Nephron progenitor cell (in vitro differentiated cells): Measurements from ENCODE around the gene AQP5.

ENCODE experiments used
- DNase-seq: peaks from one replicate; pipeline ENCODE4 v3.0.0; 2021
- H3K27ac Mint-ChIP-seq: 2 replicates; pipeline ENCODE4 v1.8.0; 2021; ENCODE audit warnings: mild to moderate bottlenecking, moderate library complexity, mixed read lengths
- H3K27me3 Mint-ChIP-seq: 2 replicates; pipeline ENCODE4 v1.8.0; 2021; ENCODE audit warnings: mild to moderate bottlenecking, low read depth, mixed read lengths; ENCODE audit not compliant: poor library complexity
- H3K36me3 Mint-ChIP-seq: 2 replicates; pipeline ENCODE4 v1.8.0; 2021; ENCODE audit warnings: low read depth, mixed read lengths
- H3K4me1 Mint-ChIP-seq: 2 replicates; pipeline ENCODE4 v1.8.0; 2021; ENCODE audit warnings: mixed read lengths
- H3K4me3 Mint-ChIP-seq: 2 replicates; pipeline ENCODE4 v1.8.0; 2021; ENCODE audit warnings: mild to moderate bottlenecking, moderate library complexity, mixed read lengths
- H3K9me3 Mint-ChIP-seq: 2 replicates; pipeline ENCODE4 v1.8.0; 2021; ENCODE audit warnings: mild to moderate bottlenecking, moderate library complexity, mixed read lengths
- CTCF ChIP-seq: fragments of 200-600 bp; sonication (generic); IDR thresholded peaks from 2 replicates; pipeline ENCODE4 v1.5.0; 2021; ENCODE audit warnings: antibody characterized with exemption

The AQP5 gene

GRCh38 chr12:49975318-49975761, 13.7 kb downstream of the AQP5 start:
- Mint-ChIP-seq H3K27ac (no peak overlapping the region), H3K36me3 (no peaks in the 10 kb centered on the region), H3K4me3 (no peak overlapping the region), H3K27me3 (peaks cover 4% of the 10 kb centered on the region), H3K4me1 (peaks cover 48% of the 10 kb centered on the region), H3K9me3 (no peaks in the 10 kb centered on the region)
- no peak for TF ChIP-seq CTCF
- DNase-seq = no peak

DNA sequence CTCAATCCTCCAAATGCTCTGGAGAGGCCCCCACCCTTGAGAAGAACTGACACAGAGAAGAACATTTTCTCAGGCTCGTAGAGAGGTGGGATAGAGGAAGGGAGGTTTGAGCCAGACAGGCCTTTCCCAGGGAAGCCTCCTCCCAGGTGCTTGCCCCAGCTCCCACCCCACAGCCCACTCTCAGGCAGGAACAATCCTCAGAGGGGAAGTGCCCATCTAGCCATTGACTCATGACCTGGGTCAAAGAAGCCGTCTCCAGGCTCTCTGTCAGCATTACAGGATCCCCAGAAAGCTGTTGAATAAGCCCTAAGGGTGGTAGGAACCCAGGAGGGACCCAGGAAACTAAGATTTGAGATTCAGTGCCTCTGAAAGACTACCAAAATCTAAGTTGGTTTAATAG, 14.9 kb downstream of the AQP5 start:
- Mint-ChIP-seq H3K9me3 (no peaks in the 10 kb centered on the region), H3K36me3 (no peaks in the 10 kb centered on the region), H3K4me3 (no peak overlapping the region), H3K4me1 (peaks cover 59% of the 10 kb centered on the region), H3K27ac (no peak overlapping the region), H3K27me3 (peaks cover 4% of the 10 kb centered on the region)
- no peak for DNase-seq
- TF ChIP-seq CTCF = no peak

DNA sequence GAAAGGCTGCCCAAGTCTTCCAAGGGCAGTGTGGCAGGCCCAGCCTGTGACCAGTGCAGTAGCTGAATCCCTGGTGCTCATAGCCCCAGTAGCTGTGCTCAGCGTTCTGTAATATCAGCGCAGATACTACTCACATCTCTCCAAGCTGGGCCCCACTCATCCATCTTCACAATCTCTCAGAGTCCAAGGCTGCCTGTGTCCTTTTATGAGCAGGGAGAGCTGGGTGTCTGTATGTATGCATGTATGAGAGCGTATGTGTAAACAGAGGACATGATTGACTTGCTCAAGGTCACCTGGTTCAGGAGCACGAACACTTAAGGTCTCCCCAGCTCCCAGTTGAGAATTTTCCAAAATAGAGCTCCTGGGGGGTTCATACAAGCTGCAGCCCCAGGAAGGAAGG, 16.5 kb downstream of the AQP5 start:
- no peak for TF ChIP-seq CTCF
- H3K27me3 Mint-ChIP-seq = peaks cover 4% of the 10 kb centered on the region
- no peak overlapping the region for H3K4me3 Mint-ChIP-seq
- H3K36me3 Mint-ChIP-seq = no peaks in the 10 kb centered on the region
- H3K4me1 Mint-ChIP-seq = peaks cover 67% of the 10 kb centered on the region
- no peaks in the 10 kb centered on the region for H3K9me3 Mint-ChIP-seq
- DNase-seq = no peak
- H3K27ac Mint-ChIP-seq = no peak overlapping the region

GRCh38 chr12:49979016-49979586, 17.4 kb downstream of the AQP5 start:
- no peak overlapping the region for H3K27ac Mint-ChIP-seq
- H3K27me3 Mint-ChIP-seq = peaks cover 4% of the 10 kb centered on the region
- H3K9me3 Mint-ChIP-seq = no peaks in the 10 kb centered on the region
- no peaks in the 10 kb centered on the region for H3K36me3 Mint-ChIP-seq
- no peak for TF ChIP-seq CTCF
- no peak for DNase-seq
- no peak overlapping the region for H3K4me3 Mint-ChIP-seq
- H3K4me1 Mint-ChIP-seq = peaks cover 67% of the 10 kb centered on the region

DNA sequence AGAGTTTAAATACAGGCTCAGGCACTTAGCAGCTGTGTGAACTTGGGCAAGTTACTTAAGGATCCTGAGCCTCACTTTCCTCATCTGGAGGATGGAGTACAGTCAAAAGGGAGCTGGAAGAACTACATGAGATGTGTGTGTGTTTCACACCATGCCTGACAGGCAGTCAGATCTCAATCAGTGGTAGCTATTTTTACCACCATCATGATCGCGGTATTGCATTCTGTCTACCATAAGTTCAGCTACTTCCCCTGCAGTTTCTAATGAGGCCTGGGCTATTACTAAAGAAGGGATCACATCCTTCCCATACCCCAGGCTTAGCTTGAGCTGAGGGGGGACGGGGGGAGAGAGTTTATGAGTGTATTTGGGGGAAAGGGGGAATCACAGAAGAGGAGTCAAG, 18.1 kb downstream of the AQP5 start:
- no peak for DNase-seq
- no peaks in the 10 kb centered on the region for H3K36me3 Mint-ChIP-seq
- TF ChIP-seq CTCF = no peak
- no peaks in the 10 kb centered on the region for H3K9me3 Mint-ChIP-seq
- peaks cover 67% of the 10 kb centered on the region for H3K4me1 Mint-ChIP-seq
- no peak overlapping the region for H3K4me3 Mint-ChIP-seq
- peaks cover 4% of the 10 kb centered on the region for H3K27me3 Mint-ChIP-seq
- no peak overlapping the region for H3K27ac Mint-ChIP-seq
